SK-N-SH treated with all-trans-retinoic acid at 6 μM for 48 hours (cell line): ENCODE results near the gene KIAA1586.
"Not testable (repeated sequence)": the region's sequence is repeated elsewhere in the genome, so short reads cannot be mapped to it uniquely, and the experiment has no call there.

Source experiments
- BACH2 ChIP-seq: fragments of 250-450 bp; sonication (Bioruptor Pico); IDR thresholded peaks from 2 replicates; pipeline ENCODE4 v1.9.0; 2021; ENCODE audit warnings: mild to moderate bottlenecking, borderline replicate concordance
- CREB5 ChIP-seq: fragments of 250-450 bp; sonication (Bioruptor Pico); IDR thresholded peaks from 2 replicates; pipeline ENCODE4 v1.5.1; 2020; ENCODE audit warnings: low read depth, mild to moderate bottlenecking, moderate library complexity
- CSDC2 ChIP-seq: fragments of 250-450 bp; sonication (Bioruptor Pico); IDR thresholded peaks from 2 replicates; pipeline ENCODE4 v1.5.0; 2020; ENCODE audit warnings: mild to moderate bottlenecking, moderate library complexity
- ESRRG ChIP-seq: fragments of 250-450 bp; sonication (Bioruptor Pico); IDR thresholded peaks from 2 replicates; pipeline ENCODE4 v1.6.1; 2021; ENCODE audit warnings: mild to moderate bottlenecking
- ISL1 ChIP-seq: fragments of 250-450 bp; sonication (Bioruptor Pico); IDR thresholded peaks from 2 replicates; pipeline ENCODE4 v2.1.2; 2022; ENCODE audit warnings: mild to moderate bottlenecking, moderate library complexity
- SNAI2 ChIP-seq: fragments of 250-450 bp; sonication (Bioruptor Pico); IDR thresholded peaks from 2 replicates; pipeline ENCODE4 v1.5.0; 2020; ENCODE audit warnings: mild to moderate bottlenecking, moderate library complexity
- ZNF565 ChIP-seq: fragments of 450-650 bp; formaldehyde crosslinking; conservative IDR thresholded peaks from 2 replicates; pipeline ENCODE4 v1.5.0; 2020; ENCODE audit warnings: low read depth, mild to moderate bottlenecking, moderate library complexity
- ZNF70 ChIP-seq: fragments of 450-650 bp; formaldehyde crosslinking; IDR thresholded peaks from 2 replicates; pipeline ENCODE4 v1.5.0; 2020; ENCODE audit warnings: mild to moderate bottlenecking, moderate library complexity
- TF ChIP-seq, protein P1 (sequence below): fragments of 250-450 bp; sonication (Bioruptor Pico); IDR thresholded peaks from 2 replicates; pipeline ENCODE4 v1.8.0; 2020; ENCODE audit warnings: mild to moderate bottlenecking, moderate library complexity, borderline replicate concordance
- TF ChIP-seq, protein P2 (sequence below): fragments of 250-450 bp; sonication (Bioruptor Pico); IDR thresholded peaks from 2 replicates; pipeline ENCODE4 v1.5.1; 2021; ENCODE audit warnings: mild to moderate bottlenecking, moderate library complexity
- TF ChIP-seq, protein P3 (sequence below): fragments of 250-450 bp; sonication (Bioruptor Pico); IDR thresholded peaks from 2 replicates; pipeline ENCODE4 v1.8.0; 2021; ENCODE audit warnings: low read depth, mild to moderate bottlenecking, moderate library complexity, borderline replicate concordance

GRCh38 chr6:57046332-57047256, at the start of gene KIAA1586:
- TF ChIP-seq, protein P1, sequence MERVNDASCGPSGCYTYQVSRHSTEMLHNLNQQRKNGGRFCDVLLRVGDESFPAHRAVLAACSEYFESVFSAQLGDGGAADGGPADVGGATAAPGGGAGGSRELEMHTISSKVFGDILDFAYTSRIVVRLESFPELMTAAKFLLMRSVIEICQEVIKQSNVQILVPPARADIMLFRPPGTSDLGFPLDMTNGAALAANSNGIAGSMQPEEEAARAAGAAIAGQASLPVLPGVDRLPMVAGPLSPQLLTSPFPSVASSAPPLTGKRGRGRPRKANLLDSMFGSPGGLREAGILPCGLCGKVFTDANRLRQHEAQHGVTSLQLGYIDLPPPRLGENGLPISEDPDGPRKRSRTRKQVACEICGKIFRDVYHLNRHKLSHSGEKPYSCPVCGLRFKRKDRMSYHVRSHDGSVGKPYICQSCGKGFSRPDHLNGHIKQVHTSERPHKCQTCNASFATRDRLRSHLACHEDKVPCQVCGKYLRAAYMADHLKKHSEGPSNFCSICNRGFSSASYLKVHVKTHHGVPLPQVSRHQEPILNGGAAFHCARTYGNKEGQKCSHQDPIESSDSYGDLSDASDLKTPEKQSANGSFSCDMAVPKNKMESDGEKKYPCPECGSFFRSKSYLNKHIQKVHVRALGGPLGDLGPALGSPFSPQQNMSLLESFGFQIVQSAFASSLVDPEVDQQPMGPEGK (CRISPR knock-in tag): not testable (repeated sequence)
- not testable (repeated sequence) for TF ChIP-seq SNAI2 (CRISPR knock-in tag); ESRRG (CRISPR knock-in tag); CREB5 (CRISPR knock-in tag); ZNF70 (CRISPR knock-in tag); ISL1 (CRISPR knock-in tag); ZNF565 (CRISPR knock-in tag); CSDC2; BACH2 (CRISPR knock-in tag)
- TF ChIP-seq, protein P2, sequence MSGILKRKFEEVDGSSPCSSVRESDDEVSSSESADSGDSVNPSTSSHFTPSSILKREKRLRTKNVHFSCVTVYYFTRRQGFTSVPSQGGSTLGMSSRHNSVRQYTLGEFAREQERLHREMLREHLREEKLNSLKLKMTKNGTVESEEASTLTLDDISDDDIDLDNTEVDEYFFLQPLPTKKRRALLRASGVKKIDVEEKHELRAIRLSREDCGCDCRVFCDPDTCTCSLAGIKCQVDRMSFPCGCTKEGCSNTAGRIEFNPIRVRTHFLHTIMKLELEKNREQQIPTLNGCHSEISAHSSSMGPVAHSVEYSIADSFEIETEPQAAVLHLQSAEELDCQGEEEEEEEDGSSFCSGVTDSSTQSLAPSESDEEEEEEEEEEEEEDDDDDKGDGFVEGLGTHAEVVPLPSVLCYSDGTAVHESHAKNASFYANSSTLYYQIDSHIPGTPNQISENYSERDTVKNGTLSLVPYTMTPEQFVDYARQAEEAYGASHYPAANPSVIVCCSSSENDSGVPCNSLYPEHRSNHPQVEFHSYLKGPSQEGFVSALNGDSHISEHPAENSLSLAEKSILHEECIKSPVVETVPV (CRISPR knock-in tag): not testable (repeated sequence)
- TF ChIP-seq, protein P3, sequence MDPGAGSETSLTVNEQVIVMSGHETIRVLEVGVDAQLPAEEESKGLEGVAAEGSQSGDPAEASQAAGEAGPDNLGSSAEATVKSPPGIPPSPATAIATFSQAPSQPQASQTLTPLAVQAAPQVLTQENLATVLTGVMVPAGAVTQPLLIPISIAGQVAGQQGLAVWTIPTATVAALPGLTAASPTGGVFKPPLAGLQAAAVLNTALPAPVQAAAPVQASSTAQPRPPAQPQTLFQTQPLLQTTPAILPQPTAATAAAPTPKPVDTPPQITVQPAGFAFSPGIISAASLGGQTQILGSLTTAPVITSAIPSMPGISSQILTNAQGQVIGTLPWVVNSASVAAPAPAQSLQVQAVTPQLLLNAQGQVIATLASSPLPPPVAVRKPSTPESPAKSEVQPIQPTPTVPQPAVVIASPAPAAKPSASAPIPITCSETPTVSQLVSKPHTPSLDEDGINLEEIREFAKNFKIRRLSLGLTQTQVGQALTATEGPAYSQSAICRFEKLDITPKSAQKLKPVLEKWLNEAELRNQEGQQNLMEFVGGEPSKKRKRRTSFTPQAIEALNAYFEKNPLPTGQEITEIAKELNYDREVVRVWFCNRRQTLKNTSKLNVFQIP (CRISPR knock-in tag): not testable (repeated sequence)
